ENCODE measurements around the gene SLC25A29. TPM values are rescaled to one million over a fixed set of nuclear protein-coding genes. Genes with fewer than 3 reads are reported as not detected.
"Not testable (repeated sequence)": the region's sequence is repeated elsewhere in the genome, so short reads cannot be mapped to it uniquely, and the experiment has no call there.

SLC25A29 gene, protein sequence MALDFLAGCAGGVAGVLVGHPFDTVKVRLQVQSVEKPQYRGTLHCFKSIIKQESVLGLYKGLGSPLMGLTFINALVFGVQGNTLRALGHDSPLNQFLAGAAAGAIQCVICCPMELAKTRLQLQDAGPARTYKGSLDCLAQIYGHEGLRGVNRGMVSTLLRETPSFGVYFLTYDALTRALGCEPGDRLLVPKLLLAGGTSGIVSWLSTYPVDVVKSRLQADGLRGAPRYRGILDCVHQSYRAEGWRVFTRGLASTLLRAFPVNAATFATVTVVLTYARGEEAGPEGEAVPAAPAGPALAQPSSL
- total RNA-seq: 10 to 100 TPM; 21.9 to 27.8 TPM
- long read RNA-seq, full-length matches to known transcripts: 33 of 47 reads
- long read RNA-seq, partial matches to known transcripts: 0 of 47 reads
- long read RNA-seq, other reads (novel, unspliced or antisense): 14 of 47 reads

DNA sequence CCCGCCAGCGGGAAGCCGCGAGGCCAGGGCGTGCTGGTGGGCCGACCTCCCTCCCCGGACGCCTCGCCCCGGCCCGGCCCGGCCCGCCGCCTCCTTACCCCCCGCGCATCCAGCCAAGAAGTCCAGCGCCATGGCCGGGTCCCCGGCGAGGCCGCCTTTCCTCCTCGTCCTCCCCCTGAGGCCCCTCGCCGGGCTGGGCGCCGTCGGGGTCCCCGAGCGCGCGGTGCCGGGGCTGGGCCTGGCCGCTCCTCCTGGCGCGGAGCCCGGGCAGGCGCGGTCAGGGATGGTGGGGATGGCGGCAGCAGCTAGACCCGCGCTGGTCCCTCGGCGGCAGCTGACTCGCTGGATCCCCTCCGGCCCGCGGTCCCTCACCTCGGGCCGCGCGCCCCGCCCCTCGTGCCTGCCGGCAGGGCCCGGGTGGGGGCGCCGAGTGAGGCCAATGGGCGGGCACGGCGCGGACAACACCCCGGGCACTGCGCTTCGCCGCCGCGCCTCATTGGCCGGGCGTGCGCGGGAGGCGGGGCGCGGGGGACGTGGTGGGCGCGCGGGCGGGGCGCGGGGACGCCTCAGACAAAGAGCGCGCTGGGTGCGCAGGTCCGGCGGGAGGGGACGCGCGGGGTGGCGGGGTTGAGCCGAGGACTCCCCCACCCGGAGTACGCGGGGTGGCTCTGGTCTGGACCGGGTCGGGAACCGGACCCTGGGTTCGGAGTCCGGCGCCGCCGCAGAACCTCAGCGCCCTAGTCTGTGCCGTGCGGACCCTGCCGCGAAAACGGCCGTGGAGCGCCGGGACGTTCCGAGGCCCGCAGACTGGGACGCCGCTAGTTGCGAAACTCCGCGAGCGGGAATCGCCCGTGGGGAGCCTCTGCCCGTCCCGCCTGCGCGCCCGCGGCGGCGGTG, at the start of gene SLC25A29:
Gene SLC25A29 (minus strand): TSS at position 344 of the 897 bp plus-strand sequence. CDS start 212 bp downstream, at position 132.
- peak; percentile 81 to 90 for DNase-seq
- ATAC-seq: peak; percentile 86
- intact Hi-C loops (cut with DNase I, micrococcal nuclease): loop anchor here in 1 of 2 donors (5.0 kb wide), 1 partner anchor 71 kb away; the partner anchor contains the start of gene WDR25

DNA sequence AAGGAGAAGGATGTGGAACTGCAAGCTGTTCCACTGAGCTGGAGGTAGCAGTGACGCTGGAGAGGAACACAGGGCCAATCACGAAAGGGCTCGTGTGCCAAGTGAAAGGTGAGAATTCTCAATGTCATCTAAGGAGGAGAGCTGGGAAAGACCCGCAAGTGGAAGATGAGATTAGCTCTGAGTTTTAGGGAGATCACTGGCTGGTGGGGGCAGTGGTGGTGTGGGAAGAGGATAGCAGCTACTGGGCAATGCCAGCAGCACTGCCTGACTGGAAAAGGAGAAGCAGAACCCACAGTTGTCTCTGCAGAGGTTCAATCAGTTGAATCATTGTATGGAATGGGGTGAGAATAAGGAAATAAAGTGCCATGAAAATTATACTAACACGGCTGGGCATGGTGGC, 44.7 kb upstream of the SLC25A29 start:
- DNase-seq (no peak), ATAC-seq (no peak)
- intact Hi-C loops (cut with DNase I, micrococcal nuclease): no loop called here

DNA sequence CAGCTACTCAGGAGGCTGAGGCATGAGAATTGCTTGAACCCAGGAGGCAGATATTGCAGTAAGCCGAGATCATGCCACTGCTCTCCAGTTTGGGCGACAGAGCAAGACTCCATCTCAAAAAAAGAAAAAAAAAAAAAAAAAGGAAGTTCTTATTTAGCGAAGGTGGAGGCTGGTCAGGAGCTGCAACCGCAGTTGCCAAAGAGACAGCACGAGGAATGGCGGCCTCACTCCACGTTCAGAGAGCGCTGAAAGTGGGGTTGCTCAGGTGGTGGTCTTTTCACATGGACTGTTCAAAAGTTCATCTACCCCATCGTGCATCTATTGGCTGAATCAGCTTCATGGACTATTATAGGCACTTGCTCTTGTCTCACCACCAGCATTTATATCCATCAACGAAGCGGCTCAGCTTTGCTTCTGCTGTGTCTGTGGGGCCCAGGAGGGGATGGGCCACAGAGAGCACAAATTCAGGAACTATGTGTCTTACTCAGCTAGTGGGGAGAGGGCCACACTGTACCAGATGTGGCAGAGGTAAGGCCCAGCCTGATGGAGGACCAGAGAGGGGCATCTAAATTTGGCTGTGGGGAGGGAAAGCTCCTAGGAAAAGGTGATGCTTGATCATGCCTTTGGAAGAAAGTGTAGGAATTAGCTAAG, 44.2 kb upstream of the SLC25A29 start:
- DNase-seq (no peak), ATAC-seq (no peak)
- intact Hi-C loops (cut with DNase I, micrococcal nuclease): no loop called here

DNA sequence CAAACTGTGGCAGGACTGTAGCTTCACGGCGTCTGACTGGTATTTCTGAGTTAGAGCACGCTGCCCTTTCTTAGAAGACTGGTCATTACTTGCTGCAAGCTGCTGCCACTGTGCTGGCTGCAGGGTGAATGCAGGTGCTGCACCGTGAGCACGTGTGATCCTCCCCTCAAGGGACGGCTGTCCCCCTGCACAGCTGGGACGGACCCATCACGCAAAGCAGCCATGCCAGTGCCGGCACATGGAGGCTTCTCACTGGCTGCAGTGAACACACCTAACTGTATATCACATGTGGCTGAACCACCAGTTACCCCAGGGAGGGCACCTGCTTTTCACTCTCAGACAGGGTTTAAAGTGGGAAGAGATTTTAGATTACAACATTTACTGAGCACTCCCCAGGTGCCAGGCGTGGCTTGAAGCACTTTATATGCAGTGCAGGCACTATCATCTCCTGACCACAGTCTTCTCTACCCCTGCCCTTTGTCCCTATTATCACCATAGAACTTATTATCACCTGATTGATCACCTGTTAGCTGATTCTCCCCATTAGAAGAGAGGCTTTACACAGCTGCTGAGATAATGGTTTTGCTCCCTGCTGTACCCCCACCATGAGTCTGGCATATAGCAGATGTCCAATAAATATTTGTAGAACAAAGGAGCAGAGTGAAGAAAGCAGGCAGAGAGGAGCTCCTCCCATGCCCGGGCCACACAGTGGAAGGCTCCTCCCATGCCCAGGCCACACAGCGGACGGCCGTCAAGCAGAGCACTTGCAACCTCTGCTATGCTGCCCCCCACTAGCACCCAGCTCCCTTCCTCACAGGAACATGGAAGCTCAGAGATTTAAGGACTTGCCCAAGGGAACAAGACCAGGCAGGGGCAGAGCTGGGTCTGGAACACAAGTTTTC, 42.8 kb upstream of the SLC25A29 start:
- DNase-seq (no peak), ATAC-seq (peak; percentile 67)
- intact Hi-C loops (cut with DNase I, micrococcal nuclease): no loop called here

DNA sequence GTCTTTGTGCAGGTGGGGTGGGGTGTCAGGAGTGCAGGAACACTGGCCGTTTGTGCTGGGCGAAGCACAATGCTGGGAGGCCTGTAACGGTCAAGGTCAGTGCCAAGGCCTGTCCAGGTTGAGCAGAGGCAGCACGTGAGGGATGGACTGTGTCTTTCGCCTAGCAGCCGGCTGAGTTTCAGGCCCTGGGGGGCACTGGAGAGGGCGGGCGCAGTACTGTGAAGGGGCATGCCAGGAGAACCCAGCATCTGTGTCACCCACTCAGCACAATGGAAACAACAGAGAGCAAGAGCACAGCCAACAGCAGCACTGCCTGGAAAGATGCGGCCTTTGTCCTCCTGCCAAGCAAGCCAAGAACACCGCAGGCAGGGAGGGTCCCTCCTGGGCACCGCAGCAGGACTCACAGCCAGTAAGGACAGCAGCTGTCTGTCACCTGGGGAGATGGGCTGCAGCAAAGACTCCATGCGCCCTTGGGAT, 42.0 kb upstream of the SLC25A29 start:
- intact Hi-C loops (cut with DNase I, micrococcal nuclease): no loop called here
- no peak for DNase-seq
- ATAC-seq: no peak

DNA sequence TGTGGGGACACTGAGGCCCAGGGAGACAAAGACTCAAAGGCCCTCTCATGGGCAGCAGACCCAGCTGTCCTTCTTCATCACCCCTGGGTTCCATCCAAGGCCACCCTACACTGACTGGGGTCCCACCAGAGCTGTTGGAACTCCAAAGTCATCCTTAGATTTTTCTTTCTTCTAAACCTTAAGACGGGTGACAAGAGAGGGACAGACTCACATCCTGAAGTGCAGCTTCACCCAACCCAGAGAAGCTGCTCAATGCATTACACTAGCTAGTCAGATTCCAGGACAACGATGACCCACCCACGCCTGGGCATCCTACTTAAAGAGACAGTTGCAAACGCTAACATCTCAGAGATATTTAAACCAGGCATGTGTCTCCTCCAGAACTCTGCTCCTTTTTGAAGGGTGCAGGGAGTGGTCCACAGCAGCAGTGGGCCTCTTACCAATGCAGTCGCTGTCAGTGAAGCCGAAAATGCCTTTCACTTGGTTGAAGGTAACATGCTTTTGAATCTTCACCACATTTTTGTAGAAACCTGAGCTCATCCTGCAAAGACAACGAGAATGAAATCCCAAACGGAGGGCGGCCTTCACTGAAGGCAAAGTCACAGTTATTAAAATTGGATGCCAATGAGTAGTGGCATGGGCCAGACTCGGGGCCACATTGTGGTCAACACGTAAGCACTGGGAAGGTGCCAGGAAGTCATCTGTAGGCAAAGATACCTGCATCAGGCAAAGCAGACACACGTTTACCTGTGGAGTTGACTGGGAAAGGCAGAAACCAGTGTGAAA, 40.3 kb upstream of the SLC25A29 start:
- DNase-seq (no peak), ATAC-seq (no peak)
- intact Hi-C loops (cut with DNase I, micrococcal nuclease): no loop called here

DNA sequence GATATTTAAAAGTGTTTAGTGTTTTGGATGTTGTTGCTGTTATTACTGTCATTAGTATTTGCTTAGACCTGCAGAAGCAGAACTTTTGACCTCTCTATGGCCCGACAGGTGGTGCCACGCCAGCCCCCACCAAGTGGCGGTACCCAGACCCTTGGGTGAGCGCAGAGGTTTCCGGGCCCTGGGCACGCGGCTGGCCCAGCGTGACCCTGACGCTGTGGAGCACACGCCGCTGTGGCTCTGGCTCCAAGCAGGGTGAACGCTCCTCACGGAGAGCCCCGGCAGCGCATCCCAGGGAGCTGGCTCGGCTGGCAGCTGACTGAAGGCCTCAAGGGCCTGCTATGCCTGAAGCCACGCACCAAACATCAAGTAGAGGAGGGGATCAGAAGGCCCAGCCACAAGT, 39.5 kb upstream of the SLC25A29 start:
- DNase-seq (no peak), ATAC-seq (no peak)
- intact Hi-C loops (cut with DNase I, micrococcal nuclease): no loop called here

DNA sequence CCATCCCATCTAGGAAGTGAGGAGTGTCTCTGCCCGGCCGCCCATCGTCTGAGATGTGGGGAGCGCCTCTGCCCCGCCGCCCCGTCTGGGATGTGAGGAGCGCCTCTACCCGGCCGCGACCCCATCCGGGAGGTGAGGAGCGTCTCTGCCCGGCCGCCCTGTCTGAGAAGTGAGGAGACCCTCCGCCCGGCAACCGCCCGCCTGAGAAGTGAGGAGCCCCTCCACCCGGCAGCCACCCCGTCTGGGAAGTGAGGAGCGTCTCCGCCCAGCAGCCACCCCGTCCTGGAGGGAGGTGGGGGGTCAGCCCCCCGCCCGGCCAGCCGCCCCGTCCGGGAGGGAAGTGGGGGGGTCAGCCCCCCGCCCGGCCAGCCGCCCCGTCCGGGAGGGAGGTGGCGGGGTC, 38.4 kb upstream of the SLC25A29 start:
- intact Hi-C loops (cut with DNase I, micrococcal nuclease); DNase-seq; ATAC-seq: not testable (repeated sequence)

DNA sequence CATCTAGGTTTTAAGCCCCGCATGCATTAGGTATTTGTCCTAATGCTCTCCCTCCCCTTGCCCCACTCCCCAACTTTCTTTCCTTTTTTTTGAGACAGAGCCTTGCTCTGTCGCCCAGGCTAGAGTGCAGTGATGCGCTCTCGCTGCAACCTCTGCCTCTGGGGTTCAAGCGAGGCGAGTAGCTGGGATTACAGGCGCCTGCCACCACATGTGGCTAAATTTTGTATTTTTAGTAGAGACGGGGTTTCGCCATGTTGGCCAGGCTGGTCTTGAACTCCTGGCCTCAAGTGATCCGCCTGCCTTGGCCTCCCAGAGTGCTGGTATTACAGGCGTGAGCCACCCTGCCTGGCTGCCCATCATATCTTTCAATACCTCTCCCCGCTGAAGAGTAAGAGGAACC, 36.6 kb upstream of the SLC25A29 start:
- ATAC-seq; DNase-seq; intact Hi-C loops (cut with DNase I, micrococcal nuclease): not testable (repeated sequence)

DNA sequence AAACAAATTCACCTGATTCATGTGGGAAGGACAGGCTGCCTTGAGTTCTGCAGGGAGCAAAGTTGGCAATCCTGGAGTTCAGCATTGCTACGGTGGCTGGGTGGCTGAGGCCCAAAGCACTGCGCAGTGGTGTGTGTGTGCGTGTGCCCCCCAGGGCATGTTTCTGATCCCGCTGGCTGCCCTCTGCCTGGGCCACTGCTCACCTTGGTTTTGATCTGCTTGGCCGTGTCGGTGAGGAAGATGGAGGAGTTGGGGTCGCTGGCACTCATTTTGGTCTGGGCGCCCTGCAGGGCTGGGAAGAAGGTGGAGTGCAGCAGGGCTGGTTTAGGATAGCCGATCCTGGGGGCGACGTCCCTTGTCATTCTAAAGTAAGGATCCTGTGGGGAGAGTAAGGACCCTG, 36.0 kb upstream of the SLC25A29 start:
- intact Hi-C loops (cut with DNase I, micrococcal nuclease): no loop called here
- DNase-seq (no peak), ATAC-seq (no peak)

DNA sequence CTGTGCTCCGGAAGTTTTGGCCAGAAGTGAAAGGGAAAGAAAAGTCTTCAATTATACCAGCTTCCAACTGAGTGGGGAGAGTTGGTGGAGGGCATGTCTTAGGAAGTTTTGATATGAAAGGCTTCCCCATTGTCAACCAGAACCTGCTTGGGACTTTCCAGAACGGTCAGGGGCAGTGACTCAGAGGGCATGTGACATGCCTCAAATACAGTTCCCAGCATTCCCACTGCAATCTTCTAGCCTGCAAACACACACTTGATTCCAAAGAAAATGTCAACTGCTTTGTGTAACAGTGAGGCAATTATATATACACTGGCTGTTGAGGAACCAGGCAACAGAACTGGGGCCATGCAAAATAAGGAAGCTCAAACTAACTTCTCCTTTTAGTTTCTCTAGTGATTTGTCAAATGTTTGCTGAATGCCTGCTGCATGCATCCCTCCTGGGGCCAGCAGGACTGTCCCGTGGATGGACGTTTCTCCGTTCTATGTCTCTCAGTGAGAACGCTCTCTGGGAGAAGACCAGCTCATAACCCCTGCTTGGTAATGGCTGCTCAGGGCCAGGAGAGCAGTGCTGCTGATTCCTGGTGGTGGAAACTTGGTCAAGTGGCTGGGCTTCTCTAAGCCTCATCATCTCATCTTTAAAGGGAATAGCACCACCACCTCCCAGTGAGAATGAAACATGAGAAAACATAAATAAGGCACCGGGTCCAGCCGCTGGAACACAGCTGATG, 35.2 kb upstream of the SLC25A29 start:
- no peak for DNase-seq
- ATAC-seq: peak; percentile 74

DNA sequence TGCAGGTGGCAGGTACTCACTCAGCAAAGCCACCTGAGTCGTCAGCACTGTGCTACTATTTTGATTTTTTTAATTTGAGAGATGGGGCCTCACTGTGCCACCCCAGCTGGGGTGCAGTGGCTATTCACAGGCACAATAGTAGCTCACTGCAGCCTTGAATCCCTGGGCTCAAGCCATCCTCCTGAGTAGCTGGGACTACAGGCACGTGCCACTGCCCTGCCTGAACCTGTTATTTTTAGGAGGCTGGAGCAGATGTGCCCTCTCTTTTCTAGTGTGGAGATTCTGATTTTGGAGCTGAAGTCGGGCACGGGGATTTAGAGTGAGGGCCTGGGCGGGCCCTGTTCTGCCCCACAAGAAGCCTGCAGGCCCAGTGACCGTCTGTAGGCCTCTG, 34.2 kb upstream of the SLC25A29 start:
- DNase-seq (no peak), ATAC-seq (no peak)
- intact Hi-C loops (cut with DNase I, micrococcal nuclease): no loop called here

More for the DNA sequence above, 35.2 kb upstream of the SLC25A29 start:
- intact Hi-C loops (cut with DNase I, micrococcal nuclease): no loop called here

DNA sequence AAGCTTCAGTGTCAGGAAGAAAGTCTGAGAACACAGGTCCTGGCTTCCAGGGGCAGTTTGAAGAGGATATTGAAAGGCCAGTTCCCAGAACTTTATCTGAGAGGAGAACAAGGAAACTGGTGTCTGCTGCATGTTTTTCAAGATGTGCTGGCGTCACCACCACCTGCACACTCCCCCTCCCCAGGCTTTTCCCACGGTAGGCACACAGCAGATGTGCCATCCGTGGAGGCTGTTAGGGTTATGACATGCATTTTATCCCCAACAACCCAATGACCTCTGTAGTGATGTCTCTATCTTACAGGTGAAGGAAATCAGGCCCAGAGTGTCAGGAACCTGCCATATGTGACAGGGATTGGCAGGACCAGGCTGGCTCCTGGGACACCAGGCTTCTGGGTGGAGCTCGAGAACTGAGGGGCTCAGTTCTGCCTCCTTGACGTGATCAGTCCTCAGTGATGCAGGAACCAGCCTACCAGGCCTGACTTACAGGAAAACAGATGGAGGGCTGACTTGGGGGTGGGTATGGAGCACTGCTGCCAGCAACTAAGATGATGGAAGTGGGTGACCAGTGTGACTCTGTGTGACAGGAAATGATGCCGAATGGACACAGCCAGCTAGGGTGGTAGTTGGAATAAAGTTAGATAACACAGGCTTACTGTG, 33.6 kb upstream of the SLC25A29 start:
- intact Hi-C loops (cut with DNase I, micrococcal nuclease): no loop called here
- DNase-seq (no peak), ATAC-seq (no peak)

DNA sequence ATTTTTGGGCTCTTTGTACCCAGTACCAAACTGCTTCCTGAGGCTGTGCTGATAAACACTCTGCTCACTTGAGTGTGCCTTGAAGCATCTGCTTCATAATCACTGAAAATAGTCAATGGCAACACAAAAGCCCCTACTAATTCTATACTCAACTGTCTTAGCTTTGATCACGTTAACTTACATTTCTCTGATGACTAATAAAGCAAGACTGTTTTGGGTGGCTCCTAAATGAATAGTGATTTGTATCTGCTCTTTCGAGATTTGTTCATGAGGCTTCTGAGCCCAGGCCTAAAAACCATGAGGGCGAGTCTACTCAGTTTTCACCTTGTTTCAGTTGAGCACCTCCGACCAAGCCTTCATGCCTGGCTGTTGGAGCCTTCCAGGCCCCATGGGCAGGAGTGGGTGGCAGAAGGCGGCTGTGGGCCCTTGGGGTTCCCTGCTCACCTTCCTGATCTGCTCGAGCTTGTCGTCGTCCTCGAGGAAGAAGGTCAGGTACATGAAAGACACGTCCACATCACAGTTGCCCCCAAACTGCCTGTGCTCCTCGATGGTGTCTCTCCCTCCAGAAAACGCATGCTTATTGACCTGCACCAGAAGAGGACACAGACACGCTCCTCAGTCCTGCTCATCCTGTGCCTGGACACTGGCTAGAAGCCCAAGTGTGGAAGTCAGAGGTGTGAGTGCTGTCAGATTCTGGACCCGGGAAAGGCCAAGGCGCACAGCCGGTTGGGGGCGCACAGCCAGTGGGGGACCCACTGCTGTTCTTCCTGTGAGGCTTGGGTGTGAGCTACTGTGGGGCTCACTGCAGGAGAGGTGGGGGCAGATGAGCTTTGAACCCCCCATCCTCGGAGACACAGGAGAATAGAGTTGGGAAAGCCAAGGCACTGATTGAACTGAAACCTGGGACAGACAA, 30.6 kb upstream of the SLC25A29 start:
- ATAC-seq (no peak), DNase-seq (peak in 1 of 2 donors; percentile 16)
- intact Hi-C loops (cut with DNase I, micrococcal nuclease): no loop called here

DNA sequence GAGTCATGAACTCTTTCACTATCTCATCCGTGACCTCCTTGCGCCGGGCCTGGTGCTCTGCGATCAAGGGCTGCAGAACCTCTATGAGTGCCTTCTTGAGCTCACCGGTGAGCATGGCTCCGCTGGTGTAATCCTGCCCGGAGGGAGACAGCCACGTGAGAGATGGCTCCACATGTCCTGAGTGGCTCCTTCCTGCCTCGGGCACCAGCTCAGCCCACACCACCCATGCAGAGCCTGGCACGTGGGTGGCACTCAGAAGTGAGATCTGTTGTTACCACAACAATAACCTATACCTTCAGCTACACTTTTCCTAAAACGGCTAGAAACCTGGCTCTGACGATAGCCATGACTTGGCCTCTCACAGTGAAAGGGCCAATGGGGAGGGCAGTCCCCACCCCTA, 28.7 kb upstream of the SLC25A29 start:
- intact Hi-C loops (cut with DNase I, micrococcal nuclease): no loop called here
- DNase-seq (peak in 1 of 2 donors; percentile 6), ATAC-seq (no peak)

All from left colon (tissue), 2 donors.